SK-N-SH (cell line): ENCODE data around the gene PWWP2B. TPM values are rescaled to one million over a fixed set of nuclear protein-coding genes. Genes with fewer than 3 reads are reported as not detected.

Source experiments
- CTCF ChIA-PET: fragments of 300-600, 350-600 bp; formaldehyde crosslinking; extraction: SDS; loops from one replicate; lab custom pipeline; 2021; lab: Yijun Ruan, JAX
- POLR2A ChIA-PET: fragments of 350-600 bp; sonication (Branson Sonifier 250); formaldehyde crosslinking; extraction: SDS; loops from one replicate; lab custom pipeline; 2020; ENCODE audit warnings: antibody characterized with exemption, inconsistent platforms; lab: Yijun Ruan, JAX
- DNase-seq: peaks from one replicate; pipeline ENCODE4 v3.0.0; 2012
- H2AFZ ChIP-seq: fragments of 200-600 bp; sonication (generic); 2 replicates; pipeline ENCODE4 v1.8.1; 2016; ENCODE audit warnings: antibody characterized with exemption, mild to moderate bottlenecking, low read depth
- H3F3A ChIP-seq: fragments of 200-600 bp; sonication (generic); replicated peaks from 2 replicates; pipeline ENCODE3; 2016; ENCODE audit warnings: antibody characterized with exemption, mild to moderate bottlenecking; ENCODE audit not compliant: insufficient read depth
- H3K27ac ChIP-seq, 2 experiments: fragments of 200-500 bp in 1 of 2; fragments of 200-600 bp in 1 of 2; sonication (Bioruptor generic) in 1 of 2; sonication (generic), shearing (Covaris generic) in 1 of 2; 2 replicates each; pipeline versions ENCODE4 v1.5.1 to v1.6.1; 2014 to 2016; ENCODE audit warnings: low read depth in 2 of 2, inconsistent platforms in 1 of 2, low read length in 1 of 2, mild to moderate bottlenecking in 1 of 2, mixed read lengths in 1 of 2
- H3K27me3 ChIP-seq: fragments of 200-600 bp; sonication (generic), shearing (Covaris generic); 2 replicates; pipeline ENCODE4 v1.6.1; 2016; ENCODE audit warnings: mixed run types; ENCODE audit not compliant: insufficient read depth
- H3K36me3 ChIP-seq, 2 experiments: fragments of 200-500 bp in 1 of 2; fragments of 200-600 bp in 1 of 2; sonication (Bioruptor generic) in 1 of 2; sonication (generic) in 1 of 2; replicated peaks in 1 of 2; 2 replicates each; pipeline versions ENCODE3 to v1.5.1; 2014 to 2016; ENCODE audit warnings: low read length in 1 of 2, mild to moderate bottlenecking in 1 of 2; ENCODE audit not compliant: insufficient read depth in 2 of 2, control insufficient read depth in 1 of 2
- H3K4me1 ChIP-seq, 2 experiments: fragments of 200-500 bp in 1 of 2; fragments of 200-600 bp in 1 of 2; sonication (Bioruptor generic) in 1 of 2; sonication (generic), shearing (Covaris generic) in 1 of 2; 2 replicates each; pipeline versions ENCODE4 v1.5.1 to v1.6.1; 2014 to 2016; ENCODE audit warnings: low read depth in 1 of 2, low read length in 1 of 2, mixed run types in 1 of 2; ENCODE audit not compliant: insufficient read depth in 2 of 2, control insufficient read depth in 1 of 2
- H3K4me2 ChIP-seq: fragments of 200-600 bp; sonication (generic), shearing (Covaris generic); 2 replicates; pipeline ENCODE4 v1.6.1; 2017; ENCODE audit warnings: mixed run types
- H3K4me3 ChIP-seq, 2 experiments: fragments of 200-500 bp in 1 of 2; fragments of 200-600 bp in 1 of 2; sonication (Bioruptor generic) in 1 of 2; sonication (generic), shearing (Covaris generic) in 1 of 2; 2 replicates each; pipeline versions ENCODE4 v1.5.1 to v1.8.1; 2014 to 2016; ENCODE audit warnings: low read depth in 2 of 2, inconsistent platforms in 1 of 2, low read length in 1 of 2, mild to moderate bottlenecking in 1 of 2, mixed read lengths in 1 of 2, moderate library complexity in 1 of 2
- H3K79me2 ChIP-seq: fragments of 200-600 bp; sonication (generic); 2 replicates; pipeline ENCODE4 v1.8.1; 2017; ENCODE audit warnings: mild to moderate bottlenecking; ENCODE audit not compliant: insufficient read depth
- H3K9ac ChIP-seq: fragments of 200-600 bp; sonication (generic); 2 replicates; pipeline ENCODE4 v1.6.1; 2017; ENCODE audit warnings: mixed run types
- H3K9me2 ChIP-seq: fragments of 200-600 bp; sonication (generic); 2 replicates; pipeline ENCODE4 v1.6.1; 2017; ENCODE audit warnings: mixed run types
- H3K9me3 ChIP-seq: fragments of 200-600 bp; sonication (generic); 2 replicates; pipeline ENCODE4 v1.6.1; 2017; ENCODE audit warnings: mixed run types, mild to moderate bottlenecking, moderate library complexity
- H4K20me1 ChIP-seq: fragments of 200-600 bp; sonication (generic); 2 replicates; pipeline ENCODE4 v1.6.1; 2017; ENCODE audit warnings: mild to moderate bottlenecking, mixed run types; ENCODE audit not compliant: insufficient read depth
- CTCF ChIP-seq: fragments of 200-600 bp; sonication (generic); IDR thresholded peaks from 2 replicates; pipeline ENCODE4 v1.6.1; 2017; ENCODE audit warnings: antibody characterized with exemption, mild to moderate bottlenecking, moderate library complexity
- EZH2phosphoT487 ChIP-seq: fragments of 200-600 bp; sonication (generic); IDR thresholded peaks from 2 replicates; pipeline ENCODE4 v1.6.1; 2017; ENCODE audit warnings: low read depth, mixed run types, mild to moderate bottlenecking, antibody characterized with exemption, moderate library complexity, borderline replicate concordance
- FOXJ3 ChIP-seq: sonication (generic); formaldehyde crosslinking; IDR thresholded peaks from 2 replicates; pipeline ENCODE4 v1.5.1; 2020; ENCODE audit warnings: mild to moderate bottlenecking, missing genetic modification reagents
- FOXM1 ChIP-seq: IDR thresholded peaks from 2 replicates; pipeline ENCODE4 v1.4.0; 2012; ENCODE audit warnings: low read depth, mild to moderate bottlenecking
- GABPA ChIP-seq: IDR thresholded peaks from 2 replicates; pipeline ENCODE4 v1.4.0; 2012; ENCODE audit warnings: low read depth, mild to moderate bottlenecking
- GATA2 ChIP-seq: sonication (generic); formaldehyde crosslinking; IDR thresholded peaks from 2 replicates; pipeline ENCODE4 v1.5.0; 2020; ENCODE audit warnings: mild to moderate bottlenecking, missing genetic modification reagents
- NFIC ChIP-seq: IDR thresholded peaks from 2 replicates; pipeline ENCODE4 v1.4.0; 2012; ENCODE audit warnings: borderline replicate concordance
- NRF1 ChIP-seq: IDR thresholded peaks from 2 replicates; pipeline ENCODE4 v1.6.1; 2012; ENCODE audit warnings: low read depth, mild to moderate bottlenecking, low read length
- POLR2AphosphoS5 ChIP-seq: IDR thresholded peaks from 2 replicates; pipeline ENCODE4 v1.6.1; 2012; ENCODE audit warnings: low read depth, low read length
- RAD21 ChIP-seq: IDR thresholded peaks from 2 replicates; pipeline ENCODE4 v1.6.1; 2012; ENCODE audit warnings: mild to moderate bottlenecking, low read length
- RXRA ChIP-seq: IDR thresholded peaks from 2 replicates; pipeline ENCODE4 v1.4.0; 2012; ENCODE audit warnings: low read depth, mild to moderate bottlenecking, borderline replicate concordance
- TCF12 ChIP-seq: IDR thresholded peaks from 2 replicates; pipeline ENCODE4 v1.4.0; 2012
- TEAD4 ChIP-seq: IDR thresholded peaks from 2 replicates; pipeline ENCODE4 v1.4.0; 2012; ENCODE audit warnings: mild to moderate bottlenecking, borderline replicate concordance; ENCODE audit not compliant: insufficient read depth
- YY1 ChIP-seq: IDR thresholded peaks from 2 replicates; pipeline ENCODE4 v1.4.0; 2012; ENCODE audit warnings: low read depth, mild to moderate bottlenecking
- WGBS: methylation state at CpG from one replicate; pipeline ENCODE4 v1.1.6; 2017; ENCODE audit warnings: low lambda C conversion rate; 5-methylcytosine and 5-hydroxymethylcytosine counted together
- polyA plus RNA-seq, 3 experiments: library from polyadenylated mRNA; depleted of rRNA; stranded (reverse); fragments of >200 nt; gene quantifications; 2 replicates each; pipeline ENCODE4 v1.2.3, GENCODE V29; 2012
- TF ChIP-seq, protein P1 (sequence below): IDR thresholded peaks from 2 replicates; pipeline ENCODE4 v1.4.0; 2012; ENCODE audit warnings: low read depth
- TF ChIP-seq, protein P2 (sequence below): IDR thresholded peaks from 2 replicates; pipeline ENCODE4; 2012

PWWP2B gene
- polyA plus RNA-seq, 1 of the 3 experiments (the other 2 are of a cell fraction): 2.4 TPM

- TF ChIP-seq NFIC (no peak), NRF1 (no peak), TCF12 (no peak)
These were observed 42.6 kb downstream of the PWWP2B start (continued) for GRCh38 chr10:132439424-132440163.

- Histone ChIP-seq H2AFZ (no peak overlapping the region), H3K9me2 (no peaks in the 10 kb centered on the region), H3K79me2 (no peaks in the 10 kb centered on the region), H3K4me3 (no peak overlapping the region), H3K9me3 (no peaks in the 10 kb centered on the region), H3K27ac (no peak overlapping the region), H3K36me3 (no peaks in the 10 kb centered on the region), H4K20me1 (no peaks in the 10 kb centered on the region), H3K9ac (no peak overlapping the region), H3F3A (no peaks in the 10 kb centered on the region), H3K27me3 (no peaks in the 10 kb centered on the region), H3K4me2 (no peak overlapping the region), H3K4me1 (peaks cover 0 to 9% of the 10 kb centered on the region in 2 experiments; a peak in 1 of 4 replicates)
- DNase-seq: no peak
- CTCF ChIA-PET: no interaction called here
- 67% methylated on average over 9 of the region's 25 CpGs for WGBS
- POLR2A ChIA-PET: no interaction called here
- TF ChIP-seq TEAD4: no peak
- no peak for TF ChIP-seq YY1
- no peak for TF ChIP-seq GABPA
- no peak for TF ChIP-seq NFIC
- TF ChIP-seq, protein P1, sequence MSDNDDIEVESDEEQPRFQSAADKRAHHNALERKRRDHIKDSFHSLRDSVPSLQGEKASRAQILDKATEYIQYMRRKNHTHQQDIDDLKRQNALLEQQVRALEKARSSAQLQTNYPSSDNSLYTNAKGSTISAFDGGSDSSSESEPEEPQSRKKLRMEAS: no peak
- TF ChIP-seq, protein P2, sequence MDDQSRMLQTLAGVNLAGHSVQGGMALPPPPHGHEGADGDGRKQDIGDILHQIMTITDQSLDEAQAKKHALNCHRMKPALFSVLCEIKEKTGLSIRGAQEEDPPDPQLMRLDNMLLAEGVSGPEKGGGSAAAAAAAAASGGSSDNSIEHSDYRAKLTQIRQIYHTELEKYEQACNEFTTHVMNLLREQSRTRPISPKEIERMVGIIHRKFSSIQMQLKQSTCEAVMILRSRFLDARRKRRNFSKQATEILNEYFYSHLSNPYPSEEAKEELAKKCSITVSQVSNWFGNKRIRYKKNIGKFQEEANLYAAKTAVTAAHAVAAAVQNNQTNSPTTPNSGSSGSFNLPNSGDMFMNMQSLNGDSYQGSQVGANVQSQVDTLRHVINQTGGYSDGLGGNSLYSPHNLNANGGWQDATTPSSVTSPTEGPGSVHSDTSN: no peak
- TF ChIP-seq POLR2AphosphoS5: no peak
- TF ChIP-seq FOXM1: no peak
- no peak for TF ChIP-seq RXRA
- TF ChIP-seq TCF12: no peak
- TF ChIP-seq RAD21: no peak
- no peak for TF ChIP-seq GATA2 (CRISPR knock-in tag)
- no peak for TF ChIP-seq EZH2phosphoT487
- TF ChIP-seq CTCF: no peak
- no peak for TF ChIP-seq FOXJ3 (CRISPR knock-in tag)
- TF ChIP-seq, all 33 proteins: peak for 0
These were observed 44.0 kb downstream of the PWWP2B start for GRCh38 chr10:132440791-132441565.
